NCI-H1048 (cell line): ENCODE results near the gene CDAN1.
"Not testable (repeated sequence)": the region's sequence is repeated elsewhere in the genome, so short reads cannot be mapped to it uniquely, and the experiment has no call there.

Source experiments
- DNase-seq: peaks from one replicate; lab custom pipeline; 2025; lab: John Stamatoyannopoulos, UW

CDAN1 gene

GRCh38 chr15:42736793-42737528 is at the start of gene CDAN1:
Gene CDAN1 (minus strand): TSS chr15:42737128. CDS start chr15:42737102, 26 bp downstream.
- peak; percentile 53 for DNase-seq

- DNase-seq: no peak
Measured at GRCh38 chr15:42785569-42785968, 48.6 kb upstream of the CDAN1 start.

- no peak for DNase-seq
Measured at GRCh38 chr15:42784705-42785104, 47.8 kb upstream of the CDAN1 start.

- no peak for DNase-seq
Measured at GRCh38 chr15:42782716-42783115, 45.8 kb upstream of the CDAN1 start.

GRCh38 chr15:42775416-42775815 is 38.5 kb upstream of the CDAN1 start:
- DNase-seq: no peak

- no peak for DNase-seq
Measured at GRCh38 chr15:42772901-42773300, 36.0 kb upstream of the CDAN1 start.

GRCh38 chr15:42772144-42772543 is 35.2 kb upstream of the CDAN1 start:
- DNase-seq: no peak

- not testable (repeated sequence) for DNase-seq
Measured at GRCh38 chr15:42766109-42766508, 29.2 kb upstream of the CDAN1 start.

- not testable (repeated sequence) for DNase-seq
Measured at GRCh38 chr15:42764154-42764731, 27.3 kb upstream of the CDAN1 start.

GRCh38 chr15:42761813-42762212 is 24.9 kb upstream of the CDAN1 start:
- DNase-seq: not testable (repeated sequence)

- DNase-seq: no peak
Measured at GRCh38 chr15:42760759-42761158, 23.8 kb upstream of the CDAN1 start.

- no peak for DNase-seq
Measured at GRCh38 chr15:42759093-42759492, 22.2 kb upstream of the CDAN1 start.

- no peak for DNase-seq
Measured at GRCh38 chr15:42750306-42750705, 13.4 kb upstream of the CDAN1 start.

- DNase-seq: no peak
Measured at GRCh38 chr15:42749266-42749665, 12.3 kb upstream of the CDAN1 start.

- DNase-seq: no peak
Measured at GRCh38 chr15:42744195-42744594, 7.3 kb upstream of the CDAN1 start.

- no peak for DNase-seq
Measured at GRCh38 chr15:42742149-42742548, 5.2 kb upstream of the CDAN1 start.

GRCh38 chr15:42741710-42742109 is 4.8 kb upstream of the CDAN1 start:
- no peak for DNase-seq

- no peak for DNase-seq
Measured at GRCh38 chr15:42737529-42738328, 801 bp upstream of the CDAN1 start.

- DNase-seq: no peak
Measured at GRCh38 chr15:42736178-42736792, 643 bp downstream of the CDAN1 start.

- DNase-seq: no peak
Measured at GRCh38 chr15:42735382-42736165, 1.4 kb downstream of the CDAN1 start.

- DNase-seq: no peak
Measured at GRCh38 chr15:42734076-42734672, 2.8 kb downstream of the CDAN1 start.
